ENCODE measurements around the gene LRCH1. TPM values are rescaled to one million over a fixed set of nuclear protein-coding genes. Genes with fewer than 3 reads are reported as not detected.

The LRCH1 gene
- total and polyA plus RNA-seq, 2 of the 4 experiments (the other 2 are of a cell fraction): 7.0 to 8.8 TPM

DNA sequence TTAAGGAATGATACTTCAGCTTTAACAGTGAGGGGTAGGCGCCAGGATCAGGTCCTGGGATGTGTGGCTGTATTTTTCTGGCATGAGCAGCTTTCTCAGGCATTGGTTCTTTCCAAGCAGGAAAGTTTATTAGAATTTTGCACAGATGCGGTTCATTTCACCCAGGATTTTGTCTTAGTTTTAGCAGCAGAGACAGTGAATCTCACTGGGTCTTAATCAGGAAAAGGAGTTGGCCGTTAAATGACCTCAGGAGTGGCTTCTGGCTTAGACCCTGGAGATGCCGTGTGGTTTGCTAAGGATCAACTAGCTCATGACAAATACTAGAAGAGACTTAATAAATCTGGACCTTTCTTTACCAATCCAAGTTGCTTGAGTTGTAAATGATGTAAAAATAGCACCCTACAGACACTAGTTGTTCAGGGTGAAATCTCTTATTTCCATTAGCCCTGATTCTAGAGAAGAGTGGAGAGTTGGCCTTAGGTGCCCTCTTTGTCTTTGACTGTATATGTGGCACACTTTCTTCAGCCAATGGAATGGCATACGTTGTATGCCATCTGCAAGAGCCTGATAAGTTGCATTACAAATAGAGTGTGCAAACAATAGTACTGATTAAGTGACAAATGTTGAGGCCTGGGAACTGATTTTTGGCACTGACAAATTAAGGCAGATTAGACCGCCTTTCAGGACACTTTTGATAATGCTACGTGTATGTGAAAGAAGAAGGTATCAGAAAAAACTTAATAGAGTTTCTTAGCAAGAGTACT, 34.0 kb downstream of the LRCH1 start:
- Histone ChIP-seq H3K9me3 (ENCODE audit: control insufficient read depth, insufficient read depth, low read length) (no peaks in the 10 kb centered on the region), H2BK120ac (ENCODE audit: low read depth, low read length) (no peak overlapping the region), H2BK5ac (ENCODE audit: low read depth, low read length, poor library complexity, severe bottlenecking) (no peak overlapping the region), H3K36me3 (ENCODE audit: control insufficient read depth, insufficient read depth, low read length) (no peaks in the 10 kb centered on the region), H2AFZ (replicated peaks; ENCODE audit: low read length, poor library complexity) (no peak overlapping the region), H3K27ac (ENCODE audit: insufficient read depth, low read length) (no peak overlapping the region), H3K9ac (ENCODE audit: low read depth, low read length) (no peak overlapping the region), H3K4me3 (ENCODE audit: insufficient read depth, low read depth, low read length) (no peak overlapping the region), H2AK9ac (replicated peaks; ENCODE audit: low read depth, low read length, poor library complexity) (no peak overlapping the region), H4K20me1 (ENCODE audit: insufficient read depth, low read length) (peaks cover 20% of the 10 kb centered on the region), H2BK15ac (ENCODE audit: low read depth, low read length) (no peak overlapping the region), H3K4me2 (ENCODE audit: low read depth, low read length) (no peak overlapping the region), H3K23ac (ENCODE audit: low read depth, low read length) (no peak overlapping the region), H3K4ac (ENCODE audit: low read depth, low read length) (no peak overlapping the region), H3K79me1 (ENCODE audit: low read depth in 1 of 2, low read length in 2 of 2) (peaks cover 16 to 63% of the 10 kb centered on the region in 2 experiments), H2AK5ac (ENCODE audit: low read depth, low read length) (no peak overlapping the region), H3K9me1 (ENCODE audit: insufficient read depth, low read length) (no peaks in the 10 kb centered on the region), H2BK20ac (ENCODE audit: low read depth, low read length) (no peak overlapping the region), H4K5ac (ENCODE audit: low read depth, low read length) (no peak overlapping the region), H4K8ac (ENCODE audit: low read depth in 2 of 2, low read length in 2 of 2) (no peak overlapping the region), H3K27me3 (ENCODE audit: control insufficient read depth, insufficient read depth, low read length) (no peaks in the 10 kb centered on the region), H3K56ac (ENCODE audit: extremely low read depth, insufficient read depth, low read length) (no peak overlapping the region), H3K18ac (ENCODE audit: low read depth, low read length) (no peak overlapping the region), H4K91ac (ENCODE audit: insufficient read depth, low read depth, low read length) (no peak overlapping the region), H3K4me1 (ENCODE audit: control insufficient read depth, insufficient read depth, low read length) (peaks cover 4% of the 10 kb centered on the region), H3K14ac (replicated peaks; ENCODE audit: low read depth, low read length) (no peak overlapping the region)
- ATAC-seq (ENCODE audit: low read depth): no peak
- ChIA-PET POLR2A (ENCODE audit: unreplicated experiment) (no interaction called here), CTCF (interaction anchor here (0.6 kb wide), 1 partner anchor 48 kb away, joined by 3 read pairs; no protein-coding TSS in a partner anchor)
- dilution Hi-C loops (cut with HindIII; ENCODE audit: low sequenced_read_pairs, unreplicated experiment) (no loop called here), in situ Hi-C loops (cut with MboI; ENCODE audit: low sequenced_read_pairs) (no loop called here), intact Hi-C loops (cut with micrococcal nuclease) (no loop called here)
- no TSS peak for BruUV-seq (replicated peaks)
- TF ChIP-seq, protein P1, sequence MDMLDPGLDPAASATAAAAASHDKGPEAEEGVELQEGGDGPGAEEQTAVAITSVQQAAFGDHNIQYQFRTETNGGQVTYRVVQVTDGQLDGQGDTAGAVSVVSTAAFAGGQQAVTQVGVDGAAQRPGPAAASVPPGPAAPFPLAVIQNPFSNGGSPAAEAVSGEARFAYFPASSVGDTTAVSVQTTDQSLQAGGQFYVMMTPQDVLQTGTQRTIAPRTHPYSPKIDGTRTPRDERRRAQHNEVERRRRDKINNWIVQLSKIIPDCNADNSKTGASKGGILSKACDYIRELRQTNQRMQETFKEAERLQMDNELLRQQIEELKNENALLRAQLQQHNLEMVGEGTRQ (IDR thresholded peaks at IDR 0.05; ENCODE audit: low read depth, low read length): no peak
- TF ChIP-seq RFX5 (IDR thresholded peaks at IDR 0.05; ENCODE audit: low read depth, low read length): no peak
- no peak for DNase-seq
- WGBS, 2 experiments (ENCODE audit: extremely low coverage in 2 of 2, insufficient read length in 1 of 2): 100% methylated on average over 1 of the region's 7 CpGs; no CpG with 5 or more reads in 1 of the 2 experiments
